Gastrocnemius medialis (tissue), 4 donors: Measurements from ENCODE around the gene LAMA3.

Source experiments
- CTCF ChIP-seq, 5 experiments: fragments of 450-650 bp in 3 of 5; fragments of 200-600 bp in 2 of 5; sonication (generic) in 2 of 5; IDR thresholded peaks in 4 of 5; conservative IDR thresholded peaks in 1 of 5; 1 replicate in 4 of 5; 2 replicates in 1 of 5; pipeline ENCODE4 v1.5.1; 2016 to 2019; ENCODE audit warnings: antibody characterized with exemption in 5 of 5, mild to moderate bottlenecking in 3 of 5, moderate library complexity in 3 of 5
- POLR2A ChIP-seq, 2 donors: fragments of 450-650 bp; IDR thresholded peaks; one replicate each; pipeline ENCODE4 v1.6.1; 2017; ENCODE audit warnings: antibody characterized with exemption in 2 of 2, mild to moderate bottlenecking in 2 of 2, moderate library complexity in 2 of 2

DNA sequence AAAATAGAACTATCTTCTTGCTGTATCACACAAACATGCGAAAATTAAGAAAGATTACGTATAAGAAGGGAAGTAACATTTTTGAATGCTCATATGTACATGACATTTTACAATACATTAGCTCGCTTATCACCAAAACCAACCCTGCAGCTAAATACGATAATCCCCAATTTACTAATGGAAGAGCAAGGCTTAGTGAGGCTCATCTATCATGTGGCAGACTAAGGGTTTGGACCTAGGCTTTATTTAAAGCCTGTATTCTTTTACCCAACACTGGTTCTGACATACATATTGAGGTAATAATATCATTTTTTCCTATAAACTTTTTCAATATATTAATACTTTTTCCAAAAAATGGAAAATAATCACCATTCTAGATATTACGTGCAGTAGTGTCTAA, 208.5 kb downstream of the LAMA3 start:
- no peak for TF ChIP-seq CTCF (IDR thresholded peaks at IDR 0.05 in 4 of 5, conservative IDR thresholded peaks at IDR 0.05 in 1 of 5)
- no peak for TF ChIP-seq POLR2A (IDR thresholded peaks at IDR 0.05)
